K562 (cell line): Measurements from ENCODE around the gene PA2G4. TPM values are rescaled to one million over a fixed set of nuclear protein-coding genes. Genes with fewer than 3 reads are reported as not detected.

Experiments
- CREM ChIP-seq: IDR thresholded peaks from 2 replicates; pipeline ENCODE4 v1.6.1; 2014; ENCODE audit warnings: antibody characterized with exemption, low read depth
- FOSL1 ChIP-seq: fragments of 200-800 bp; sonication (Bioruptor generic); conservative IDR thresholded peaks from 2 replicates; pipeline ENCODE4 v1.6.1; 2016; ENCODE audit warnings: missing genetic modification characterization, missing compliant biosample characterization
- FOXA3 ChIP-seq, 2 experiments: fragments of 450-650 bp in 1 of 2; sonication (generic) in 1 of 2; formaldehyde crosslinking; IDR thresholded peaks in 1 of 2; conservative IDR thresholded peaks in 1 of 2; 2 replicates each; pipeline versions ENCODE4 v1.4.0 to v1.8.0; 2020 to 2022; ENCODE audit warnings: mild to moderate bottlenecking in 2 of 2, missing genetic modification reagents in 1 of 2
- FOXM1 ChIP-seq, 2 experiments: fragments of 450-650 bp in 1 of 2; sonication (generic) in 1 of 2; formaldehyde crosslinking in 1 of 2; IDR thresholded peaks; 2 replicates each; pipeline versions ENCODE4 v1.6.1 to v1.9.0; 2017 to 2022; ENCODE audit warnings: low read depth in 2 of 2, mild to moderate bottlenecking in 2 of 2, missing genetic modification reagents in 1 of 2, moderate library complexity in 1 of 2
- IRF2 ChIP-seq: sonication (generic); formaldehyde crosslinking; IDR thresholded peaks from 2 replicates; pipeline ENCODE4 v1.8.1; 2022; ENCODE audit warnings: mild to moderate bottlenecking, missing genetic modification reagents
- MTA3 ChIP-seq: fragments of 450-650 bp; formaldehyde crosslinking; IDR thresholded peaks from 2 replicates; pipeline ENCODE4 v1.6.1; 2017; ENCODE audit warnings: mild to moderate bottlenecking, borderline replicate concordance
- RBM34 ChIP-seq: fragments of 200-400 bp; formaldehyde crosslinking; IDR thresholded peaks from 2 replicates; pipeline ENCODE4 v1.6.1; 2018; ENCODE audit warnings: low read length, borderline replicate concordance; ENCODE audit not compliant: insufficient read depth
- RBM39 ChIP-seq: fragments of 200-400 bp; formaldehyde crosslinking; optimal IDR thresholded peaks from 2 replicates; pipeline ENCODE3; 2018; ENCODE audit warnings: low read depth, low read length
- SRSF1 ChIP-seq: fragments of 200-400 bp; formaldehyde crosslinking; IDR thresholded peaks from 2 replicates; pipeline ENCODE4 v1.6.1; 2017; ENCODE audit warnings: mild to moderate bottlenecking, low read depth, low read length, moderate library complexity
- TAF15 ChIP-seq: fragments of 200-400 bp; formaldehyde crosslinking; IDR thresholded peaks from 2 replicates; pipeline ENCODE4 v1.6.1; 2017; ENCODE audit warnings: mild to moderate bottlenecking, low read depth, low read length, moderate library complexity
- TAL1 ChIP-seq: fragments of 450-650 bp; IDR thresholded peaks from 2 replicates; pipeline ENCODE4 v1.6.1; 2016; ENCODE audit warnings: mild to moderate bottlenecking
- TARDBP ChIP-seq: fragments of 450-650 bp; IDR thresholded peaks from 2 replicates; pipeline ENCODE4 v1.6.1; 2016
- ZBTB17 ChIP-seq: fragments of 450-650 bp; formaldehyde crosslinking; IDR thresholded peaks from 2 replicates; pipeline ENCODE4 v1.4.0; 2020; ENCODE audit warnings: mild to moderate bottlenecking
- ZC3H11A ChIP-seq: IDR thresholded peaks from 2 replicates; pipeline ENCODE4 v1.6.1; 2012; ENCODE audit warnings: low read depth, low read length, improper control_type of control experiment
- ZFX ChIP-seq: sonication (generic); formaldehyde crosslinking; IDR thresholded peaks from 2 replicates; pipeline ENCODE4 v1.8.0; 2022; ENCODE audit warnings: mild to moderate bottlenecking, missing genetic modification reagents, moderate library complexity
- ZNF3 ChIP-seq: fragments of 250-450 bp; sonication (Bioruptor Pico); IDR thresholded peaks from 2 replicates; pipeline ENCODE4 v1.5.0; 2021; ENCODE audit warnings: mild to moderate bottlenecking, moderate library complexity
- ZNF696 ChIP-seq: fragments of 250-450 bp; sonication (Bioruptor Pico); conservative IDR thresholded peaks from 2 replicates; pipeline ENCODE4 v1.4.0; 2020; ENCODE audit warnings: mild to moderate bottlenecking, moderate library complexity
- polyA plus RNA-seq, 8 experiments: library from polyadenylated mRNA; depleted of rRNA in 4 of 8; stranded (reverse) in 5 of 8; unstranded in 3 of 8; fragments of >200 nt; fragmentation: Nextera tagmentation in 2 of 8; fragmentation: Illumina TruSeq in 1 of 8; extraction: Ambion mirVana in 2 of 8; extraction: Trizol in 1 of 8; gene quantifications; 2 replicates each; pipeline versions ENCODE4 v1.2.1 to v1.2.3, GENCODE V29; 2011 to 2014; ENCODE audit warnings: inconsistent platforms in 1 of 8, missing spikeins in 1 of 8
- total RNA-seq, 7 experiments: library from RNA; depleted of rRNA in 6 of 7; stranded (reverse); fragments of >200 nt in 6 of 7; fragmentation: Illumina TruSeq in 2 of 7; extraction: Trizol in 2 of 7; gene quantifications; 2 replicates each; pipeline versions ENCODE4 v1.2.1 to v1.2.3, GENCODE V29; 2011 to 2021; ENCODE audit warnings: low replicate concordance in 1 of 7
- TF ChIP-seq, protein P1 (sequence below), 2 experiments: fragments of 450-650 bp; conservative IDR thresholded peaks; 2 replicates each; pipeline ENCODE4 v1.6.1; 2017; ENCODE audit warnings: mild to moderate bottlenecking in 2 of 2, moderate library complexity in 2 of 2
- TF ChIP-seq, protein P2 (sequence below): fragments of 150-350 bp; conservative IDR thresholded peaks from 2 replicates; pipeline ENCODE4 v1.6.1; 2014; ENCODE audit warnings: low read length
- TF ChIP-seq, protein P3 (sequence below): fragments of 200-400 bp; formaldehyde crosslinking; IDR thresholded peaks from 2 replicates; pipeline ENCODE4 v1.6.1; 2017; ENCODE audit warnings: mild to moderate bottlenecking, low read depth, low read length, moderate library complexity
- TF ChIP-seq, protein P4 (sequence below): sonication (generic); formaldehyde crosslinking; IDR thresholded peaks from 2 replicates; pipeline ENCODE4 v1.8.1; 2023; ENCODE audit warnings: mild to moderate bottlenecking, missing genetic modification reagents

Gene PA2G4
- total and polyA plus RNA-seq, 9 of the 15 experiments (the other 6 are each of a cell fraction or from before 2014, with no cell fraction given) = 230 to 925 (median 638) TPM

DNA sequence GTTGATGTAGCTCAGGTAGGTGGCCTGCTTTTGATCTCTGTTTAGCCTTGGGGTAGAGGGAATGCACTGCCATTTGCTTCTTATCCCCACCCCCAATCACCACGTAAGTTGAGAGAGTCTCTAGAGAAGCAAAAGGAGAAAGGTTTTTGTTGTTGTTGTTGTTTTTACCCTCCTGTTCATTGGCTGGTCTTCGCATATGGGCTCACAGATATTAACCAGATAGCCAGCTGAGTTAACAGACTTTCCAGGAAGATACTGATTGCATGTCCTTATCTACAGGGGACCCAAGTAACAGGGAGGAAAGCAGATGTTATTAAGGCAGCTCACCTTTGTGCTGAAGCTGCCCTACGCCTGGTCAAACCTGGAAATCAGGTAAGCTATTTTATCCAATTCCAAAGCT, 2.9 kb downstream of the PA2G4 start (continued):
- TF ChIP-seq ZC3H11A (no peak), FOSL1 (peak; percentile 52; the same call in 1 of the 2 replicates), TARDBP (no peak), RBM34 (no peak), TAF15 (no peak), FOXM1 (IDR thresholded peaks at IDR 0.05; ENCODE audit: low read depth) (peak; percentile 57; the same call in 1 of the 2 replicates), FOXM1 (CRISPR knock-in tag; IDR thresholded peaks at IDR 0.05; ENCODE audit: low read depth) (no peak), SRSF1 (no peak), IRF2 (no peak), TAL1 (peak; percentile 88), RBM39 (no peak), MTA3 (no peak), ZFX (CRISPR knock-in tag) (no peak), CREM (no peak), ZBTB17 (CRISPR knock-in tag) (no peak), ZNF696 (CRISPR knock-in tag) (no peak), FOXA3 (CRISPR knock-in tag; conservative IDR thresholded peaks at IDR 0.05 in 1 of 2, IDR thresholded peaks at IDR 0.05 in 1 of 2) (no peak; a peak in 1 of 4 replicates), ZNF3 (CRISPR knock-in tag) (no peak)
- TF ChIP-seq, protein P1, sequence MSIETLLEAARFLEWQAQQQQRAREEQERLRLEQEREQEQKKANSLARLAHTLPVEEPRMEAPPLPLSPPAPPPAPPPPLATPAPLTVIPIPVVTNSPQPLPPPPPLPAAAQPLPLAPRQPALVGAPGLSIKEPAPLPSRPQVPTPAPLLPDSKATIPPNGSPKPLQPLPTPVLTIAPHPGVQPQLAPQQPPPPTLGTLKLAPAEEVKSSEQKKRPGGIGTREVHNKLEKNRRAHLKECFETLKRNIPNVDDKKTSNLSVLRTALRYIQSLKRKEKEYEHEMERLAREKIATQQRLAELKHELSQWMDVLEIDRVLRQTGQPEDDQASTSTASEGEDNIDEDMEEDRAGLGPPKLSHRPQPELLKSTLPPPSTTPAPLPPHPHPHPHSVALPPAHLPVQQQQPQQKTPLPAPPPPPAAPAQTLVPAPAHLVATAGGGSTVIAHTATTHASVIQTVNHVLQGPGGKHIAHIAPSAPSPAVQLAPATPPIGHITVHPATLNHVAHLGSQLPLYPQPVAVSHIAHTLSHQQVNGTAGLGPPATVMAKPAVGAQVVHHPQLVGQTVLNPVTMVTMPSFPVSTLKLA (conservative IDR thresholded peaks at IDR 0.05) = no peak
- TF ChIP-seq, protein P2, sequence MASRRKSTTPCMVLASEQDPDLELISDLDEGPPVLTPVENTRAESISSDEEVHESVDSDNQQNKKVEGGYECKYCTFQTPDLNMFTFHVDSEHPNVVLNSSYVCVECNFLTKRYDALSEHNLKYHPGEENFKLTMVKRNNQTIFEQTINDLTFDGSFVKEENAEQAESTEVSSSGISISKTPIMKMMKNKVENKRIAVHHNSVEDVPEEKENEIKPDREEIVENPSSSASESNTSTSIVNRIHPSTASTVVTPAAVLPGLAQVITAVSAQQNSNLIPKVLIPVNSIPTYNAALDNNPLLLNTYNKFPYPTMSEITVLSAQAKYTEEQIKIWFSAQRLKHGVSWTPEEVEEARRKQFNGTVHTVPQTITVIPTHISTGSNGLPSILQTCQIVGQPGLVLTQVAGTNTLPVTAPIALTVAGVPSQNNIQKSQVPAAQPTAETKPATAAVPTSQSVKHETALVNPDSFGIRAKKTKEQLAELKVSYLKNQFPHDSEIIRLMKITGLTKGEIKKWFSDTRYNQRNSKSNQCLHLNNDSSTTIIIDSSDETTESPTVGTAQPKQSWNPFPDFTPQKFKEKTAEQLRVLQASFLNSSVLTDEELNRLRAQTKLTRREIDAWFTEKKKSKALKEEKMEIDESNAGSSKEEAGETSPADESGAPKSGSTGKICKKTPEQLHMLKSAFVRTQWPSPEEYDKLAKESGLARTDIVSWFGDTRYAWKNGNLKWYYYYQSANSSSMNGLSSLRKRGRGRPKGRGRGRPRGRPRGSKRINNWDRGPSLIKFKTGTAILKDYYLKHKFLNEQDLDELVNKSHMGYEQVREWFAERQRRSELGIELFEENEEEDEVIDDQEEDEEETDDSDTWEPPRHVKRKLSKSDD = no peak
- TF ChIP-seq, protein P3, sequence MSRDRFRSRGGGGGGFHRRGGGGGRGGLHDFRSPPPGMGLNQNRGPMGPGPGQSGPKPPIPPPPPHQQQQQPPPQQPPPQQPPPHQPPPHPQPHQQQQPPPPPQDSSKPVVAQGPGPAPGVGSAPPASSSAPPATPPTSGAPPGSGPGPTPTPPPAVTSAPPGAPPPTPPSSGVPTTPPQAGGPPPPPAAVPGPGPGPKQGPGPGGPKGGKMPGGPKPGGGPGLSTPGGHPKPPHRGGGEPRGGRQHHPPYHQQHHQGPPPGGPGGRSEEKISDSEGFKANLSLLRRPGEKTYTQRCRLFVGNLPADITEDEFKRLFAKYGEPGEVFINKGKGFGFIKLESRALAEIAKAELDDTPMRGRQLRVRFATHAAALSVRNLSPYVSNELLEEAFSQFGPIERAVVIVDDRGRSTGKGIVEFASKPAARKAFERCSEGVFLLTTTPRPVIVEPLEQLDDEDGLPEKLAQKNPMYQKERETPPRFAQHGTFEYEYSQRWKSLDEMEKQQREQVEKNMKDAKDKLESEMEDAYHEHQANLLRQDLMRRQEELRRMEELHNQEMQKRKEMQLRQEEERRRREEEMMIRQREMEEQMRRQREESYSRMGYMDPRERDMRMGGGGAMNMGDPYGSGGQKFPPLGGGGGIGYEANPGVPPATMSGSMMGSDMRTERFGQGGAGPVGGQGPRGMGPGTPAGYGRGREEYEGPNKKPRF = no peak
- TF ChIP-seq, protein P4, sequence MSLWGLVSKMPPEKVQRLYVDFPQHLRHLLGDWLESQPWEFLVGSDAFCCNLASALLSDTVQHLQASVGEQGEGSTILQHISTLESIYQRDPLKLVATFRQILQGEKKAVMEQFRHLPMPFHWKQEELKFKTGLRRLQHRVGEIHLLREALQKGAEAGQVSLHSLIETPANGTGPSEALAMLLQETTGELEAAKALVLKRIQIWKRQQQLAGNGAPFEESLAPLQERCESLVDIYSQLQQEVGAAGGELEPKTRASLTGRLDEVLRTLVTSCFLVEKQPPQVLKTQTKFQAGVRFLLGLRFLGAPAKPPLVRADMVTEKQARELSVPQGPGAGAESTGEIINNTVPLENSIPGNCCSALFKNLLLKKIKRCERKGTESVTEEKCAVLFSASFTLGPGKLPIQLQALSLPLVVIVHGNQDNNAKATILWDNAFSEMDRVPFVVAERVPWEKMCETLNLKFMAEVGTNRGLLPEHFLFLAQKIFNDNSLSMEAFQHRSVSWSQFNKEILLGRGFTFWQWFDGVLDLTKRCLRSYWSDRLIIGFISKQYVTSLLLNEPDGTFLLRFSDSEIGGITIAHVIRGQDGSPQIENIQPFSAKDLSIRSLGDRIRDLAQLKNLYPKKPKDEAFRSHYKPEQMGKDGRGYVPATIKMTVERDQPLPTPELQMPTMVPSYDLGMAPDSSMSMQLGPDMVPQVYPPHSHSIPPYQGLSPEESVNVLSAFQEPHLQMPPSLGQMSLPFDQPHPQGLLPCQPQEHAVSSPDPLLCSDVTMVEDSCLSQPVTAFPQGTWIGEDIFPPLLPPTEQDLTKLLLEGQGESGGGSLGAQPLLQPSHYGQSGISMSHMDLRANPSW (CRISPR knock-in tag) = no peak
